LNCaP clone FGC (cell line): ENCODE data around the gene TM7SF2.

Source experiments
- DNase-seq: peaks from one replicate; pipeline ENCODE4 v3.0.0-alpha.2; 2011; ENCODE audit warnings: low read depth
- H3K4me3 ChIP-seq: 2 replicates; pipeline ENCODE4 v1.5.1; 2011; ENCODE audit warnings: mild to moderate bottlenecking, low read depth, low read length, control low read depth
- CTCF ChIP-seq: IDR thresholded peaks from 2 replicates; pipeline ENCODE4 v1.5.1; 2012; ENCODE audit warnings: mild to moderate bottlenecking; ENCODE audit not compliant: control insufficient read depth, insufficient read depth; ENCODE audit errors: extremely low read depth

Gene TM7SF2

GRCh38 chr11:65108469-65109123 lies 3.1 kb upstream of the TM7SF2 start:
- H3K4me3 ChIP-seq = peak overlapping the region; percentile 53
- TF ChIP-seq CTCF = no peak
- peak; percentile 97 for DNase-seq

- no peak for DNase-seq
- peak overlapping the region; percentile 53 for H3K4me3 ChIP-seq
- TF ChIP-seq CTCF = no peak
Observed at GRCh38 chr11:65109231-65110198, 2.2 kb upstream of the TM7SF2 start.

- no peak overlapping the region for H3K4me3 ChIP-seq
- TF ChIP-seq CTCF = peak; percentile 83
- no peak for DNase-seq
Observed at GRCh38 chr11:65110354-65110861, 1.3 kb upstream of the TM7SF2 start.

GRCh38 chr11:65111159-65111743 lies 421 bp upstream of the TM7SF2 start:
- H3K4me3 ChIP-seq = peak overlapping the region; percentile 95
- DNase-seq = no peak
- TF ChIP-seq CTCF = no peak

GRCh38 chr11:65112546-65113360 lies 1.1 kb downstream of the TM7SF2 start:
- no peak for DNase-seq
- TF ChIP-seq CTCF = peak; percentile 94
- H3K4me3 ChIP-seq = peak overlapping the region; percentile 95

GRCh38 chr11:65113361-65113756 lies 1.7 kb downstream of the TM7SF2 start:
- no peak for TF ChIP-seq CTCF
- no peak for DNase-seq

More at GRCh38 chr11:65113361-65113756, 1.7 kb downstream of the TM7SF2 start:
- peak overlapping the region; percentile 95 for H3K4me3 ChIP-seq
